ENCODE results near the gene BSG. TPM values are rescaled to one million over a fixed set of nuclear protein-coding genes. Genes with fewer than 3 reads are reported as not detected.

Gene BSG
- total and polyA plus RNA-seq, 2 experiments from 2014 or later = 545 to 1,282 TPM

DNA sequence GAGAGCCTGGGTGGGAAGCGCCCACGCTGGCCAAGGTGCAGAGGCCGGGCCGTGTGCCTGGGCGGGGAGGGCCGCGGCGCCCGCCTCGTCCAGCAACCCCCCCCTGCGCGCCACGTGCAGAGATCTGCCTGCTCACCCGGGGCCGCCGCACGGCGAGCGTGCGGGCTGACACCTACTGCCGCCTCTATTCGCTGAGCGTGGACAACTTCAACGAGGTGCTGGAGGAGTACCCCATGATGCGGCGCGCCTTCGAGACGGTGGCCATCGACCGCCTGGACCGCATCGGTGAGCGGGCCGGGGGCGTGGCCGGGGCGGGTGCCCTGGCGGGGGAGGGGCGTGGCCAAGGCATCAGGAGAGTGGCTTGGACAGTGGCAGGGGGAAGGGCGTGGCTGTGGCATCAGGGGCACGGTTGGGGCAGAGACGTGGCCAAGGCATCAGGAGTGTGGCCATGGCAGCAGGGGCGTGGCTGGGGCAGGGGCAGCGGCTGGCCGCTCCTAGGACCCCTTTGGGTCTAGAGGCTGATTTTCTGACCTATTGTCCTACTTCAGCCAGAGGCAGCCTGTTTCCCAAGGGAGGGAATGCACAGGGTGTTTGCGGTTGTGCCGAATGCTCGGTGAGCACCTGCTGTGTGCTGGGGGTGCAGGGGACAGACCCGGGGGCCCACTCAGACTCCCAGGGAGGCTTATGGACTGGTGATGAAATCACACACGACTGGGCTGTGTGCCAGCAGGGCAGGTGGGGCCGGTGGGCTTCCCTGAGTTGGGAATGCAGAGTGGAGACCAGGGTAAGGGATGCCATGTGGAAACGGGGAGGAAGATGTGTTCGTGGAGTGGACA lies 41.6 kb downstream of the BSG start:
- Histone ChIP-seq H3K9me3 (ENCODE audit: low read depth) (no peaks in the 10 kb centered on the region), H3K36me3 (replicated peaks; ENCODE audit: insufficient read depth, low read depth) (no peaks in the 10 kb centered on the region), H3K4me2 (no peak overlapping the region), H3K27ac (no peak overlapping the region), H3K27me3 (no peaks in the 10 kb centered on the region), H4K20me1 (ENCODE audit: insufficient read depth, poor library complexity, severe bottlenecking) (no peaks in the 10 kb centered on the region), H3K4me3 (no peak overlapping the region), H2AFZ (no peak overlapping the region), H3K79me2 (no peaks in the 10 kb centered on the region), H3K9me2 (replicated peaks; ENCODE audit: insufficient read depth) (no peaks in the 10 kb centered on the region), H3K4me1 (ENCODE audit: insufficient read depth) (no peaks in the 10 kb centered on the region)
- DNase-seq (ENCODE audit: low spot score) = no peak
- TF ChIP-seq, protein P1, sequence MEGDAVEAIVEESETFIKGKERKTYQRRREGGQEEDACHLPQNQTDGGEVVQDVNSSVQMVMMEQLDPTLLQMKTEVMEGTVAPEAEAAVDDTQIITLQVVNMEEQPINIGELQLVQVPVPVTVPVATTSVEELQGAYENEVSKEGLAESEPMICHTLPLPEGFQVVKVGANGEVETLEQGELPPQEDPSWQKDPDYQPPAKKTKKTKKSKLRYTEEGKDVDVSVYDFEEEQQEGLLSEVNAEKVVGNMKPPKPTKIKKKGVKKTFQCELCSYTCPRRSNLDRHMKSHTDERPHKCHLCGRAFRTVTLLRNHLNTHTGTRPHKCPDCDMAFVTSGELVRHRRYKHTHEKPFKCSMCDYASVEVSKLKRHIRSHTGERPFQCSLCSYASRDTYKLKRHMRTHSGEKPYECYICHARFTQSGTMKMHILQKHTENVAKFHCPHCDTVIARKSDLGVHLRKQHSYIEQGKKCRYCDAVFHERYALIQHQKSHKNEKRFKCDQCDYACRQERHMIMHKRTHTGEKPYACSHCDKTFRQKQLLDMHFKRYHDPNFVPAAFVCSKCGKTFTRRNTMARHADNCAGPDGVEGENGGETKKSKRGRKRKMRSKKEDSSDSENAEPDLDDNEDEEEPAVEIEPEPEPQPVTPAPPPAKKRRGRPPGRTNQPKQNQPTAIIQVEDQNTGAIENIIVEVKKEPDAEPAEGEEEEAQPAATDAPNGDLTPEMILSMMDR (IDR thresholded peaks at IDR 0.05; ENCODE audit: poor library complexity) = no peak
- whole genome bisulfite sequencing (ENCODE audit: low lambda C conversion rate, missing lambda C conversion rate) = 91% methylated on average over 17 of the region's 54 CpGs

DNA sequence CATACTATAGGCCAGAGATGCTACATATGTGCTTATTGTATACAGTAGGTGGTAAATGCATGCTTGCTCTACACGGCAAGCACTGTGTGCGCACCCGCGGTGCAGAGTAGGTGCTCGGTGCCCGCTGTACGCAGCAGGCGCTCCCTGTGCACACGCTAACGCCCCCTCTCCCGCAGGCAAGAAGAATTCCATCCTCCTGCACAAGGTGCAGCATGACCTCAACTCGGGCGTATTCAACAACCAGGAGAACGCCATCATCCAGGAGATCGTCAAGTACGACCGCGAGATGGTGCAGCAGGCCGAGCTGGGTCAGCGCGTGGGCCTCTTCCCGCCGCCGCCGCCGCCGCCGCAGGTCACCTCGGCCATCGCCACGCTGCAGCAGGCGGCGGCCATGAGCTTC lies 43.2 kb downstream of the BSG start:
- Histone ChIP-seq H4K20me1 (ENCODE audit: insufficient read depth, poor library complexity, severe bottlenecking) (no peaks in the 10 kb centered on the region), H3K4me3 (no peak overlapping the region), H3K9me2 (replicated peaks; ENCODE audit: insufficient read depth) (no peaks in the 10 kb centered on the region), H3K27ac (no peak overlapping the region), H2AFZ (no peak overlapping the region), H3K27me3 (no peaks in the 10 kb centered on the region), H3K9me3 (ENCODE audit: low read depth) (no peaks in the 10 kb centered on the region), H3K36me3 (replicated peaks; ENCODE audit: insufficient read depth, low read depth) (no peaks in the 10 kb centered on the region), H3K79me2 (no peaks in the 10 kb centered on the region), H3K4me2 (no peak overlapping the region), H3K4me1 (ENCODE audit: insufficient read depth) (no peaks in the 10 kb centered on the region)
- TF ChIP-seq, protein P1 (IDR thresholded peaks at IDR 0.05; ENCODE audit: poor library complexity) = no peak
- TF ChIP-seq EZH2 (IDR thresholded peaks at IDR 0.05; ENCODE audit: borderline replicate concordance) (no peak), EZH2phosphoT487 (IDR thresholded peaks at IDR 0.05; ENCODE audit: low read depth, severe bottlenecking, unreplicated experiment) (no peak)
- 98% methylated on average over 11 of the region's 33 CpGs for WGBS (ENCODE audit: low lambda C conversion rate, missing lambda C conversion rate)
- DNase-seq (ENCODE audit: low spot score) = no peak

DNA sequence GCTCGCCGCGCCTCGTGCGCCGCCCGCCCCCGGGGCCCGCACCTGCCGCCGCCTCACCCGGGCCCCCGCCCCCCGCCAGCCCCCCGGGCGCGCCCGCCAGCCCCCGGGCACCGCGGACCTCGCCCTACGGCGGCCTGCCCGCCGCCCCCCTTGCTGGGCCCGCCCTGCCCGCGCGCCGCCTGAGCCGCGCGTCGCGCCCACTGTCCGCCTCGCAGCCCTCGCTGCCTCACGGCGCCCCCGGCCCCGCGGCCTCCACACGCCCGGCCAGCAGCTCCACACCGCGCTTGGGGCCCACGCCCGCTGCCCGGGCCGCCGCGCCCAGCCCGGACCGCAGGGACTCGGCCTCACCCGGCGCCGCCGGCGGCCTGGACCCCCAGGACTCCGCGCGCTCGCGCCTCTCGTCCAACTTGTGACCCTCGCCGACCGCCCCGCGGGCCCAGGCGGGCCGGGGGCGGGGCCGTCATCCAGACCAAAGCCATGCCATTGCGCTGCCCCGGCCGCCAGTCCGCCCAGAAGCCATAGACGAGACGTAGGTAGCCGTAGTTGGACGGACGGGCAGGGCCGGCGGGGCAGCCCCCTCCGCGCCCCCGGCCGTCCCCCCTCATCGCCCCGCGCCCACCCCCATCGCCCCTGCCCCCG lies 43.8 kb downstream of the BSG start:
- Histone ChIP-seq H3K27me3 (no peaks in the 10 kb centered on the region), H3K9me2 (replicated peaks; ENCODE audit: insufficient read depth) (no peaks in the 10 kb centered on the region), H3K27ac (no peak overlapping the region), H2AFZ (no peak overlapping the region), H3K9me3 (ENCODE audit: low read depth) (no peaks in the 10 kb centered on the region), H3K4me2 (no peak overlapping the region), H3K36me3 (replicated peaks; ENCODE audit: insufficient read depth, low read depth) (no peaks in the 10 kb centered on the region), H4K20me1 (ENCODE audit: insufficient read depth, poor library complexity, severe bottlenecking) (no peaks in the 10 kb centered on the region), H3K79me2 (no peaks in the 10 kb centered on the region), H3K4me3 (no peak overlapping the region), H3K4me1 (ENCODE audit: insufficient read depth) (no peaks in the 10 kb centered on the region)
- TF ChIP-seq EZH2 (IDR thresholded peaks at IDR 0.05; ENCODE audit: borderline replicate concordance) (no peak), EZH2phosphoT487 (IDR thresholded peaks at IDR 0.05; ENCODE audit: low read depth, severe bottlenecking, unreplicated experiment) (no peak)
- TF ChIP-seq, protein P1 (IDR thresholded peaks at IDR 0.05; ENCODE audit: poor library complexity) = no peak
- no peak for DNase-seq (ENCODE audit: low spot score)
- 98% methylated on average over 23 of the region's 97 CpGs for WGBS (ENCODE audit: low lambda C conversion rate, missing lambda C conversion rate)

All from hepatocyte (in vitro differentiated cells).